ACC112 (cell line): ENCODE measurements around the gene USP9X.
"Not testable (repeated sequence)": the region's sequence is repeated elsewhere in the genome, so short reads cannot be mapped to it uniquely, and the experiment has no call there.

ENCODE experiments used
- H2AFZ ChIP-seq: fragments of 200-600 bp; sonication (generic); one replicate; pipeline ENCODE4 v1.6.0; 2017; ENCODE audit warnings: antibody characterized with exemption, low read length; ENCODE audit not compliant: unreplicated experiment
- H3K27ac ChIP-seq: fragments of 200-600 bp; sonication (generic); 2 replicates; pipeline ENCODE4 v1.5.1; 2014; ENCODE audit warnings: low read depth, mild to moderate bottlenecking, antibody characterized with exemption, low read length, moderate library complexity
- H3K27me3 ChIP-seq: fragments of 200-600 bp; sonication (generic); 2 replicates; pipeline ENCODE4 v1.6.1; 2014; ENCODE audit warnings: mild to moderate bottlenecking, antibody characterized with exemption, low read length, moderate library complexity, mixed read lengths; ENCODE audit not compliant: insufficient read depth
- H3K36me3 ChIP-seq: fragments of 200-600 bp; sonication (generic); 2 replicates; pipeline ENCODE4 v1.6.1; 2016; ENCODE audit warnings: mild to moderate bottlenecking, antibody characterized with exemption, low read length, moderate library complexity, mixed read lengths; ENCODE audit not compliant: insufficient read depth
- H3K4me1 ChIP-seq: fragments of 200-600 bp; sonication (generic); one replicate; pipeline ENCODE4 v1.6.1; 2016; ENCODE audit warnings: low read length, mixed read lengths; ENCODE audit not compliant: insufficient read depth, unreplicated experiment, control insufficient read depth
- H3K4me3 ChIP-seq: fragments of 200-600 bp; sonication (generic); 2 replicates; pipeline ENCODE4 v1.5.1; 2014; ENCODE audit warnings: mild to moderate bottlenecking, low read depth, low read length
- H3K79me2 ChIP-seq: fragments of 200-600 bp; sonication (generic); one replicate; pipeline ENCODE4 v1.6.0; 2016; ENCODE audit warnings: low read length; ENCODE audit not compliant: control insufficient read depth, unreplicated experiment, insufficient read depth

USP9X gene

GRCh38 chrX:41275661-41276609 is 190.7 kb downstream of the USP9X start:
- Histone ChIP-seq H3K4me1 (peaks cover 5% of the 10 kb centered on the region), H3K79me2 (no peaks in the 10 kb centered on the region), H3K27me3 (no peaks in the 10 kb centered on the region), H3K27ac (no peak overlapping the region), H3K36me3 (no peaks in the 10 kb centered on the region), H3K4me3 (peak overlapping the region; percentile 80), H2AFZ (peak overlapping the region; percentile 68)

GRCh38 chrX:41276661-41277506 is 191.6 kb downstream of the USP9X start:
- Histone ChIP-seq H3K4me1 (peaks cover 5% of the 10 kb centered on the region), H3K36me3 (no peaks in the 10 kb centered on the region), H3K27me3 (no peaks in the 10 kb centered on the region), H3K27ac (no peak overlapping the region), H3K4me3 (peak overlapping the region; percentile 80), H2AFZ (peak overlapping the region; percentile 68), H3K79me2 (no peaks in the 10 kb centered on the region)

- H2AFZ ChIP-seq, H3K36me3 ChIP-seq, H3K4me1 ChIP-seq, H3K27me3 ChIP-seq, H3K79me2 ChIP-seq, H3K27ac ChIP-seq, H3K4me3 ChIP-seq: not testable (repeated sequence)
Measured at GRCh38 chrX:41282307-41282706, 197.1 kb downstream of the USP9X start.

DNA sequence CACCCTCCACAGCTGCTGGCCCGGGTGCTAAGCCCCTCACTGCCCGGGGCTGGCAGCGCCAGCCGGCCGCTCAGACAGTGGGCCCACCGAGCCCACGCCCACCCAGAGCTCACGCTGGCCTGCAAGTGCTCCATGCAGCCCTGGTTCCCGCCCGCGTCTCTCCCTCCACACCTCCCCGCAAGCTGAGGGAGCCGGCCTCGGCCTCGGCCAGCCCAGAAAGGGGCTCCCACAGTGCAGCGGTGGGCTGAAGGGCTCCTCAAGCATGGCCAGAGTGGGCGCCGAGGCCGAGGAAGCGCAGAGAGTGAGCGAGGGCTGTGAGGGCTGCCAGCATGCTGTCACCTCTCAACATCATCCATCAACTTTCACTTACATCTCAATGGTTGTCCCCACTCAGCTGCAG is 200.7 kb downstream of the USP9X start:
- H3K27me3 ChIP-seq, H2AFZ ChIP-seq, H3K27ac ChIP-seq, H3K36me3 ChIP-seq, H3K79me2 ChIP-seq, H3K4me3 ChIP-seq, H3K4me1 ChIP-seq: not testable (repeated sequence)
